Caco-2 (cell line): ENCODE measurements around the gene HK3. TPM values are rescaled to one million over a fixed set of nuclear protein-coding genes. Genes with fewer than 3 reads are reported as not detected.

Experiments
- BruUV-seq: library from RNA; stranded (reverse); fragments of 400-500 nt; replicated peaks from 2 replicates; lab custom pipeline; 2021; lab: Mats Ljungman, UMichigan
- CTCF ChIA-PET: fragments of 300-600 bp; sonication (Branson Sonifier 250); formaldehyde crosslinking; loops from one replicate; lab custom pipeline; 2022; ENCODE audit warnings: antibody characterized with exemption; lab: Charles Lee
- POLR2A ChIA-PET: fragments of 300-600 bp; sonication (Branson Sonifier 250); formaldehyde crosslinking; loops from one replicate; lab custom pipeline; 2022; ENCODE audit warnings: antibody characterized with exemption; lab: Charles Lee
- DNase-seq, 2 experiments: peaks; one replicate each; pipeline versions ENCODE4 v3.0.0 to v3.0.0-alpha.2; 2020 to 2022
- H3K27me3 ChIP-seq: replicated peaks from 2 replicates; pipeline ENCODE4 v1.6.0; 2011; ENCODE audit warnings: low read length; ENCODE audit not compliant: control insufficient read depth, insufficient read depth
- H3K36me3 ChIP-seq: 2 replicates; pipeline ENCODE4 v1.5.1; 2011; ENCODE audit warnings: low read length; ENCODE audit not compliant: control insufficient read depth, insufficient read depth
- H3K4me1 ChIP-seq: fragments of 250-450 bp; sonication (Bioruptor Pico); 2 replicates; pipeline ENCODE4 v1.5.1; 2020; ENCODE audit warnings: mild to moderate bottlenecking
- H3K4me3 ChIP-seq: 2 replicates; pipeline ENCODE4 v1.5.1; 2011; ENCODE audit warnings: low read depth, mild to moderate bottlenecking, control low read depth, low read length
- H3K9me3 ChIP-seq: fragments of 250-450 bp; sonication (Bioruptor Pico); 2 replicates; pipeline ENCODE4 v1.5.1; 2020; ENCODE audit warnings: mild to moderate bottlenecking, moderate library complexity
- H3K27ac Mint-ChIP-seq: one replicate; pipeline ENCODE4 v1.8.0; 2022; ENCODE audit warnings: mixed read lengths; ENCODE audit not compliant: unreplicated experiment
- H3K27me3 Mint-ChIP-seq: one replicate; pipeline ENCODE4 v1.8.0; 2022; ENCODE audit warnings: mixed read lengths; ENCODE audit not compliant: insufficient read depth, unreplicated experiment
- H3K36me3 Mint-ChIP-seq: one replicate; pipeline ENCODE4 v1.8.0; 2022; ENCODE audit warnings: mild to moderate bottlenecking, mixed read lengths; ENCODE audit not compliant: insufficient read depth, unreplicated experiment
- H3K4me1 Mint-ChIP-seq: one replicate; pipeline ENCODE4 v1.8.0; 2022; ENCODE audit warnings: low read depth, mixed read lengths; ENCODE audit not compliant: unreplicated experiment
- H3K4me3 Mint-ChIP-seq: one replicate; pipeline ENCODE4 v1.8.0; 2022; ENCODE audit warnings: mild to moderate bottlenecking, moderate library complexity, mixed read lengths; ENCODE audit not compliant: unreplicated experiment
- H3K9me3 Mint-ChIP-seq: one replicate; pipeline ENCODE4 v1.8.0; 2022; ENCODE audit warnings: mixed read lengths; ENCODE audit not compliant: unreplicated experiment
- intact Hi-C: fragments of 100-400 bp; cut with micrococcal nuclease; formaldehyde crosslinking; loops from one replicate; pipeline ENCODE4 v1.10.0; 2022; ENCODE audit not compliant: unreplicated experiment
- total RNA-seq: library from RNA; stranded (reverse); gene quantifications from 2 replicates; pipeline ENCODE4 v1.2.3, GENCODE V29; 2022
- TF ChIP-seq, protein P1 (sequence below), 2 experiments: fragments of 200-600 bp in 1 of 2; IDR thresholded peaks; 1 replicate in 1 of 2; 2 replicates in 1 of 2; pipeline versions ENCODE4 v1.5.1 to v1.8.0; 2011 to 2022; ENCODE audit warnings: antibody characterized with exemption in 1 of 2, control low read depth in 1 of 2, inconsistent platforms in 1 of 2, low read depth in 1 of 2, low read length in 1 of 2, mild to moderate bottlenecking in 1 of 2, moderate library complexity in 1 of 2; ENCODE audit not compliant: insufficient read depth in 1 of 2, severe bottlenecking in 1 of 2, unreplicated experiment in 1 of 2

HK3 gene
- total RNA-seq, 1 experiment from 2014 or later: 0.29 TPM

- H3K9me3 ChIP-seq: no peaks in the 10 kb centered on the region
- intact Hi-C loops: no loop called here
- POLR2A ChIA-PET: no interaction called here
- H3K27me3 ChIP-seq: no peaks in the 10 kb centered on the region
- no peak overlapping the region for H3K4me3 ChIP-seq
- Mint-ChIP-seq H3K27me3 (no peaks in the 10 kb centered on the region), H3K4me3 (no peak overlapping the region), H3K4me1 (peaks cover 18% of the 10 kb centered on the region), H3K36me3 (peaks cover 68% of the 10 kb centered on the region), H3K27ac (no peak overlapping the region), H3K9me3 (no peaks in the 10 kb centered on the region)
- CTCF ChIA-PET: no interaction called here
- peaks cover 2% of the 10 kb centered on the region for H3K4me1 ChIP-seq
- TF ChIP-seq, protein P1, sequence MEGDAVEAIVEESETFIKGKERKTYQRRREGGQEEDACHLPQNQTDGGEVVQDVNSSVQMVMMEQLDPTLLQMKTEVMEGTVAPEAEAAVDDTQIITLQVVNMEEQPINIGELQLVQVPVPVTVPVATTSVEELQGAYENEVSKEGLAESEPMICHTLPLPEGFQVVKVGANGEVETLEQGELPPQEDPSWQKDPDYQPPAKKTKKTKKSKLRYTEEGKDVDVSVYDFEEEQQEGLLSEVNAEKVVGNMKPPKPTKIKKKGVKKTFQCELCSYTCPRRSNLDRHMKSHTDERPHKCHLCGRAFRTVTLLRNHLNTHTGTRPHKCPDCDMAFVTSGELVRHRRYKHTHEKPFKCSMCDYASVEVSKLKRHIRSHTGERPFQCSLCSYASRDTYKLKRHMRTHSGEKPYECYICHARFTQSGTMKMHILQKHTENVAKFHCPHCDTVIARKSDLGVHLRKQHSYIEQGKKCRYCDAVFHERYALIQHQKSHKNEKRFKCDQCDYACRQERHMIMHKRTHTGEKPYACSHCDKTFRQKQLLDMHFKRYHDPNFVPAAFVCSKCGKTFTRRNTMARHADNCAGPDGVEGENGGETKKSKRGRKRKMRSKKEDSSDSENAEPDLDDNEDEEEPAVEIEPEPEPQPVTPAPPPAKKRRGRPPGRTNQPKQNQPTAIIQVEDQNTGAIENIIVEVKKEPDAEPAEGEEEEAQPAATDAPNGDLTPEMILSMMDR (IDR thresholded peaks at IDR 0.05; ENCODE audit: insufficient read depth in 1 of 2, low read depth in 1 of 2, low read length in 1 of 2, severe bottlenecking in 1 of 2, unreplicated experiment in 1 of 2): no peak
- peaks cover 2% of the 10 kb centered on the region for H3K36me3 ChIP-seq
- no TSS peak for BruUV-seq
- DNase-seq: no peak
These were observed 42.8 kb upstream of the HK3 start for GRCh38 chr5:176941951-176942350.

- H3K36me3 Mint-ChIP-seq: peaks cover 50% of the 10 kb centered on the region
- no peaks in the 10 kb centered on the region for H3K27me3 Mint-ChIP-seq
- intact Hi-C loops: no loop called here
- peaks cover 24% of the 10 kb centered on the region for H3K4me1 Mint-ChIP-seq
- no peak overlapping the region for H3K27ac Mint-ChIP-seq
- TF ChIP-seq, protein P1 (IDR thresholded peaks at IDR 0.05; ENCODE audit: insufficient read depth in 1 of 2, low read depth in 1 of 2, low read length in 1 of 2, severe bottlenecking in 1 of 2, unreplicated experiment in 1 of 2): no peak
- Histone ChIP-seq H3K4me3 (no peak overlapping the region), H3K36me3 (peaks cover 2% of the 10 kb centered on the region), H3K27me3 (no peaks in the 10 kb centered on the region), H3K4me1 (peaks cover 15% of the 10 kb centered on the region), H3K9me3 (no peaks in the 10 kb centered on the region)
- no TSS peak for BruUV-seq
- H3K4me3 Mint-ChIP-seq: no peak overlapping the region
- H3K9me3 Mint-ChIP-seq: no peaks in the 10 kb centered on the region
- DNase-seq: no peak
- CTCF ChIA-PET: interaction anchor here (0.6 kb wide), 2 partner anchors 23 to 112 kb away, joined by 3 to 8 read pairs; no protein-coding TSS in a partner anchor
- POLR2A ChIA-PET: no interaction called here
These were observed 39.3 kb upstream of the HK3 start for GRCh38 chr5:176938472-176938871.

- H3K4me1 ChIP-seq: peaks cover 18% of the 10 kb centered on the region
- no peaks in the 10 kb centered on the region; the same call in 1 of the 2 replicates for H3K36me3 ChIP-seq
- H3K4me3 Mint-ChIP-seq: no peak overlapping the region
- H3K4me1 Mint-ChIP-seq: peaks cover 40% of the 10 kb centered on the region
- TF ChIP-seq, protein P1 (IDR thresholded peaks at IDR 0.05; ENCODE audit: insufficient read depth in 1 of 2, low read depth in 1 of 2, low read length in 1 of 2, severe bottlenecking in 1 of 2, unreplicated experiment in 1 of 2): no peak
- no peaks in the 10 kb centered on the region for H3K27me3 ChIP-seq
- H3K27me3 Mint-ChIP-seq: no peaks in the 10 kb centered on the region
- ChIA-PET CTCF (no interaction called here), POLR2A (no interaction called here)
- no peak overlapping the region for H3K4me3 ChIP-seq
- no peak for DNase-seq
- no peaks in the 10 kb centered on the region for H3K9me3 ChIP-seq
- H3K9me3 Mint-ChIP-seq: no peaks in the 10 kb centered on the region
- intact Hi-C loops: no loop called here
- H3K27ac Mint-ChIP-seq: no peak overlapping the region
- no TSS peak for BruUV-seq
- H3K36me3 Mint-ChIP-seq: peaks cover 57% of the 10 kb centered on the region
These were observed 35.9 kb upstream of the HK3 start for GRCh38 chr5:176935017-176935416.
